Ectodermal cell (in vitro differentiated cells): ENCODE data around the gene NOS1AP.
"Not testable (repeated sequence)": the region's sequence is repeated elsewhere in the genome, so short reads cannot be mapped to it uniquely, and the experiment has no call there.

ENCODE experiments used
- H3K27ac ChIP-seq: 2 replicates; pipeline ENCODE4 v1.7.0; 2013; ENCODE audit warnings: mild to moderate bottlenecking, low read depth, low read length; ENCODE audit not compliant: insufficient read depth, poor library complexity, severe bottlenecking
- H3K27me3 ChIP-seq: 2 replicates; pipeline ENCODE4 v1.7.0; 2013; ENCODE audit warnings: mild to moderate bottlenecking, low read length; ENCODE audit not compliant: insufficient read depth, control insufficient read depth, poor library complexity, severe bottlenecking
- H3K36me3 ChIP-seq: one replicate; pipeline ENCODE4 v1.7.0; 2013; ENCODE audit warnings: low read length; ENCODE audit not compliant: control insufficient read depth, insufficient read depth
- H3K4me1 ChIP-seq: one replicate; pipeline ENCODE4 v1.7.0; 2013; ENCODE audit warnings: low read length; ENCODE audit not compliant: control insufficient read depth, insufficient read depth
- H3K4me3 ChIP-seq: 2 replicates; pipeline ENCODE4 v1.7.0; 2013; ENCODE audit warnings: low read depth, low read length, control low read depth; ENCODE audit not compliant: insufficient read depth
- H3K9me3 ChIP-seq: 2 replicates; pipeline ENCODE4 v1.7.0; 2013; ENCODE audit warnings: mild to moderate bottlenecking, low read length, moderate library complexity; ENCODE audit not compliant: control insufficient read depth
- WGBS, 2 experiments: methylation state at CpG; one replicate each; pipeline ENCODE4 v1.1.7; 2013; ENCODE audit warnings: missing lambda C conversion rate in 2 of 2; 5-methylcytosine and 5-hydroxymethylcytosine counted together

Gene NOS1AP

DNA sequence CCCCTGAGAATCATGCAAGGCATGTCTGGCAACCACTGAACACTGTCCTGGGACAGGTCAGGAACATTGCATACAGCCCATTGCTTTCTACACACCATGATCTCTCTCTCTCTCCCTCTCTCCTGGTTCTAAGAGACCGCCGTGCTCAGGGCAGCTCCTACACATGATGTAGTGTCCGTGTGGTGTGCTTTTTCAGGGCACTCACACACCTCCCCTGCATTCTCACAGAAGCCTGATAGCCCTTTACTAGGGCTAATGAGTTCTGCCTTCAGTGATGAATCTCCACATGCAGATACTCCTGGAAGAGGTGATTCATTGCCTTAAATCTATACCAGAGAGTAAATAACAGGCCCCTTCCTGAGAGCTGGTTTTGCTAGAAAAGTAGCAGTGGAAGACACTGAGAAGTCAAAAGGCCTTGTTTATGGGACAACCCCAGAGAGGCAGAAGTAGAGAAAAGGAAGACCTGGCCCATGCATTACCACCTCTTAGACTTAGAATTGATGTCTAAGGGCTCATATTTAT is 38.7 kb upstream of the NOS1AP start:
- H3K4me3 ChIP-seq = no peak overlapping the region
- H3K4me1 ChIP-seq = no peaks in the 10 kb centered on the region
- 94 to 95% methylated on average over 3 of the region's 3 CpGs for WGBS, 2 experiments
- no peak overlapping the region for H3K27ac ChIP-seq
- peaks cover 14% of the 10 kb centered on the region for H3K27me3 ChIP-seq
- no peaks in the 10 kb centered on the region for H3K36me3 ChIP-seq
- no peaks in the 10 kb centered on the region for H3K9me3 ChIP-seq

DNA sequence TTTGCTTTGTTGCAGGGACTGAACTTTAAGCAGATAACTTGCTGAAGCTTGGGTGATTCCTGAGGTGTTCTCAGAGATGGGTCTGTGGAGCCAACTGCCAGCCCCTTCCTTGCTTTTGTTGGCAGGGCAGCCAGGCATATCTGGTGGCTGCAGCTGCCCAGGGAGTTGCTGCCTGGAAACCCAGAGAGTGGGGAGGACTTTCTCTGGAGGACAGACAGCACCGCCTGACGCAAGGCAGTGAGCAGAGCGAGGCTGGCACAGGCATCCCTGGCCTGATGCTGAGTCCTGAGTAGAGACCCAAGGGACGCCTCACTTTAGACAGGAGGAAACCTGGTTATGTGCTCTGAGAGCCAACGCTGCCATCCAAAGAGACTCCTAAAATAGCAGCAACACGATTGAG is 36.1 kb upstream of the NOS1AP start:
- Histone ChIP-seq H3K4me3 (no peak overlapping the region), H3K4me1 (no peaks in the 10 kb centered on the region), H3K27ac (no peak overlapping the region), H3K9me3 (no peaks in the 10 kb centered on the region), H3K36me3 (no peaks in the 10 kb centered on the region), H3K27me3 (no peaks in the 10 kb centered on the region)
- 82 to 87% methylated on average over 6 of the region's 6 CpGs for WGBS, 2 experiments

DNA sequence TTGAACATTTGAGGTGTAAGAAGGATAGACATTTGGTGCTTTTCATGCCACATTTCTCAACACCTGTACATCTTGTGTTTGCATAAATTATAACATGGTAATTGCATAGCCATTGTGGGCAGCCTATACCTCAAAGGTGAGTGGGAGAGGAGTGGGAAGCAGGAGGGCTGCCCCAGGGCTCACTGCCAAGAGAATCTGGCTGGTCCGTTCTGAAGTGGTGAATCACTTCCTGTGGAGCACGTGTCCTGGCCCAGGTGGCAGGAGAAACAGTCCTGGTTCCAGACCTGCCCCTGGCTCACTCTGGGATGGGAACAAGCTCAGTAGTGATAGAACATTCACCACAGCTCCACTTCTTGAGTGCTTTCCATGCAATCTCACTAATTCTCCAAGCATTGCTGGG is 34.2 kb upstream of the NOS1AP start:
- 65 to 71% methylated on average over 2 of the region's 2 CpGs for WGBS, 2 experiments

DNA sequence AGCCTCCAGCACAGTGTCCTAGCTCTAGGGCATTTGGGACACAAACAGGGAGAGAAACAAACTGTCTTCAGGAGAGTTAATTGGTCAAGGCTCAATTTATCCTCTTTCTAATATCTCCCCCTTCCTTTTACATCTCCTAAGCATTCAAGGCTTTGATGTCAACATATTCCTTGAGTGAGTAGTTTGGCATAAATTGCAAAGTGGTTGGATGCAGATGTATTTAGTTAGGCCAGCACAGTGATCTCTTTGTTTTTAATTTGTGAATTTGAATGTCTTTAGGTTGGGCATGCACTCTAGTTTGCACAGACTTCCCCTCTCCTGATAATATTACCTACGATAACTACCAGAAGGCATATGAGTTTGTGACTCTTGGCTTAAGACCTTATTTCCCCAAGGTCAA is 33.3 kb upstream of the NOS1AP start:
- 93 to 100% methylated on average over 1 of the region's 1 CpG for WGBS, 2 experiments
- H3K4me3 ChIP-seq = no peak overlapping the region
- H3K36me3 ChIP-seq = no peaks in the 10 kb centered on the region
- H3K27ac ChIP-seq = no peak overlapping the region
- no peaks in the 10 kb centered on the region for H3K4me1 ChIP-seq
- H3K9me3 ChIP-seq = no peaks in the 10 kb centered on the region
- no peaks in the 10 kb centered on the region for H3K27me3 ChIP-seq

More for the DNA sequence above, 34.2 kb upstream of the NOS1AP start:
- no peaks in the 10 kb centered on the region for H3K4me1 ChIP-seq
- H3K36me3 ChIP-seq = no peaks in the 10 kb centered on the region
- H3K27ac ChIP-seq = no peak overlapping the region
- no peak overlapping the region for H3K4me3 ChIP-seq
- H3K27me3 ChIP-seq = no peaks in the 10 kb centered on the region
- H3K9me3 ChIP-seq = no peaks in the 10 kb centered on the region

DNA sequence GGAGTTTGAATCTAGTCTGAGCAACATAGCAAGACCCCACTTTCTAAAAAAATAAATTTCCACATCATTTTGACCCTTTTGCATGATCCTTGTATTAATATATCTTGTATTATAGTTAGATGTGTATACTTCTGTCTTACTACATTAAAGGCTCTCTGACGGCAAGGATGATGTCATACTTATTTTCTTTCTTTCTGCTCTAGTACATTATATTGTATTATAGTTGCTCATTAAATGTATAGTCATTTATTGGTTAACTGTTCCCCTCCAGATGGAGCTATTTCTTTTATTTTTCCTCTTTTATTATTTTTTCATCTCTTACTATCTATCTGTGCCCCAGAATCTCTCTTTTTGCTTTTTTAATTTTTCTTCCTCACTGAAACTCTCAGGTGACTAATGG is 30.9 kb upstream of the NOS1AP start:
- no CpG with 5 or more reads among the region's 1 CpG for WGBS, 2 experiments
- H3K36me3 ChIP-seq = no peaks in the 10 kb centered on the region
- H3K27ac ChIP-seq = no peak overlapping the region
- H3K4me3 ChIP-seq = no peak overlapping the region
- no peaks in the 10 kb centered on the region for H3K9me3 ChIP-seq
- no peaks in the 10 kb centered on the region for H3K4me1 ChIP-seq
- H3K27me3 ChIP-seq = no peaks in the 10 kb centered on the region

DNA sequence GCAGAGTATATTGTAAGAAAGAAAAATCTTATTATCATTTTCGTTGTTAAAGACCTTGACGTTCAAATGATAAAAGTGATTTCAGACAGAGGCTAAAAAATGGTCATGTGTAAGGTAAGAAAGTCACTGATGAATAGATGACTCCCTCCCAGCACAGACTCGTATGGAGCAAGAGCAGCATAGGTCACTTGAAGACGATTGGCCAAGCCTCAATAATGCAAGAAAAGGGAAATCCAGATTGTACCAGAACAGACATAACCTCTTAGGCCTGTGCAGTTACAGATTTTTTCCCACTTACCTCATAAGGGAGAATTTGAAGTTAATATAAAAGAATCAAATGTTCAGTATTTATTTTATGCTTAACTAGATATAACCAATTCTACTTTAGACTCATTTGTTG is 29.5 kb upstream of the NOS1AP start:
- no peak overlapping the region for H3K4me3 ChIP-seq
- H3K36me3 ChIP-seq = no peaks in the 10 kb centered on the region
- no peaks in the 10 kb centered on the region for H3K9me3 ChIP-seq
- 85 to 91% methylated on average over 4 of the region's 4 CpGs for WGBS, 2 experiments
- H3K27me3 ChIP-seq = no peaks in the 10 kb centered on the region
- H3K4me1 ChIP-seq = no peaks in the 10 kb centered on the region
- no peak overlapping the region for H3K27ac ChIP-seq

DNA sequence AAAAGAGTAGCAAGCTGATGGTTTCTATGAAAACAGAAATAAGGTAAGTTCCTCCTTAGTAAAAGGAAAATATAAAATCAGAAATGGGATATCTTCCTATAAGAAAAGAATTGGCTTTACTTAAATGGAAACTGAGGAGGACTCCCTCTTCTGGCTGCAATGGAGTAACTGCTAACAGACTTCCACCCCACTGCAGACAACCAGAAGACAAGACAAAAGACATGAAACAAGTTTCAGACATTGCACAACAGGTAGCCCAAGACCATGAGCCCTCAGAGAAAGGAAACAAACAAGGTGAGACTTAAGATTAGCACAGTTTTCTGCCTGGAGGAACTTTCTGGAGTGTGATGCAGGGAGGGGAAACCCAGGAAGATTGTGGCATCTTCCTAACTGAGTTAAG is 28.8 kb upstream of the NOS1AP start:
- Histone ChIP-seq H3K27ac (no peak overlapping the region), H3K36me3 (no peaks in the 10 kb centered on the region), H3K4me1 (no peaks in the 10 kb centered on the region), H3K9me3 (no peaks in the 10 kb centered on the region), H3K4me3 (no peak overlapping the region), H3K27me3 (no peaks in the 10 kb centered on the region)

DNA sequence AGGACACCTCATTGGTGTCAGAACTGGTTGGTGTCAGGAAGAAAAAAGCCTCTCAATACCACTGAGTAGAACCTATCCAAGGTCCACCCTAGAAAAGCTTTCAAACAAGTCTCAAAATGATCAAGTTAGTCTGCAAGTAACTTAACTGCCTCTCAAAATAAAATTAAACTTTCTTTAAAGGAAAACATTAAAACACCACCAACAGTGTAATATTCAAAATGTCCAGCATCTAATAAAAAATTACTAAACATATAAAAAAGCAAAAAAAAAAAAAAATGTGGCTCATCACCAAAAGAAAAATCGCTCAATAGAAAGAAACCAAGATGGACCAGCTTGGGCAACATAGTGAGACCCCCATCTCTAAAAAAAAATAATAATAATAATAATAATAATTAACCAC is 27.1 kb upstream of the NOS1AP start:
- no CpG with 5 or more reads among the region's 1 CpG for WGBS, 2 experiments
- H3K4me3 ChIP-seq = no peak overlapping the region
- no peaks in the 10 kb centered on the region for H3K4me1 ChIP-seq
- no peaks in the 10 kb centered on the region for H3K27me3 ChIP-seq
- H3K9me3 ChIP-seq = no peaks in the 10 kb centered on the region
- H3K36me3 ChIP-seq = no peaks in the 10 kb centered on the region
- no peak overlapping the region for H3K27ac ChIP-seq

DNA sequence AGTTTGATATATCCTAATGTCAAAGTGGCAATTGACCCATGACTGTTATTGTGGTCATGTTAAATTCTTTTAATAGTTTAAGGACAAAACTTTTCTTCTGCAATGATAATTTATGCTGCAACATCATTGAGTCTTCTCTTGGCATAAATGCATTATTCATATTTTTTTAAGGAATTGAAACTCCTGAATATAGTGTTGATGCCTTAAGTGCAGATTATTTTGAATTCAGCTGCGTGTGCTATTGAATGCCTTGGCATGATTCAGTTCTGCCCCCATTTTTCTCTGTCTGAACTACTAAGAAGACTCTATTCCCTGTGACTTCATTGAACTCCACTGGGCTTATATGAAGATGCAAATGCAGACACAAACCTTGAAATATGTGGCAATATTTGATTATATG is 22.6 kb upstream of the NOS1AP start:
- no peaks in the 10 kb centered on the region for H3K9me3 ChIP-seq
- no peak overlapping the region for H3K27ac ChIP-seq
- H3K4me3 ChIP-seq = no peak overlapping the region
- H3K27me3 ChIP-seq = no peaks in the 10 kb centered on the region
- WGBS, 2 experiments = 92 to 95% methylated on average over 1 of the region's 1 CpG
- no peaks in the 10 kb centered on the region for H3K4me1 ChIP-seq
- no peaks in the 10 kb centered on the region for H3K36me3 ChIP-seq

DNA sequence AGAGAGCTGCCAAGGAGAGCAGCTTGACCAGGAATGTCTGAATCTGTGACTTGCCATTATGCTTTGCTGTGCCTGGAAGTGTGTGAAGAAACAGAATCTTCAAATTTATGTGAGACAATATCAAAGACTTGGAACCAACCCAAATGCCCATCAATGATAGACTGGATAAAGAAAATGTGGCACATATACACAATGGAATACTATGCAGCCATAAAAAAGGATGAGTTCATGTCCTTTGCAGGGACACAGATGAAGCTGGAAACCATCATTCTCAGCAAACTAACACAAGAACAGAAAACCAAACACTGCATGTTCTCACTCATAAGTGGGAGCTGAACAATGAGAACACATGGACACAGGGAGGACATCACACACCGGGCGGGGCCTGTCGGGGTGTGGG is 15.5 kb upstream of the NOS1AP start:
- not testable (repeated sequence) for H3K4me1 ChIP-seq, H3K9me3 ChIP-seq, H3K4me3 ChIP-seq, H3K27me3 ChIP-seq, H3K27ac ChIP-seq, H3K36me3 ChIP-seq
- WGBS, 2 experiments = 89 to 95% methylated on average over 3 of the region's 3 CpGs

DNA sequence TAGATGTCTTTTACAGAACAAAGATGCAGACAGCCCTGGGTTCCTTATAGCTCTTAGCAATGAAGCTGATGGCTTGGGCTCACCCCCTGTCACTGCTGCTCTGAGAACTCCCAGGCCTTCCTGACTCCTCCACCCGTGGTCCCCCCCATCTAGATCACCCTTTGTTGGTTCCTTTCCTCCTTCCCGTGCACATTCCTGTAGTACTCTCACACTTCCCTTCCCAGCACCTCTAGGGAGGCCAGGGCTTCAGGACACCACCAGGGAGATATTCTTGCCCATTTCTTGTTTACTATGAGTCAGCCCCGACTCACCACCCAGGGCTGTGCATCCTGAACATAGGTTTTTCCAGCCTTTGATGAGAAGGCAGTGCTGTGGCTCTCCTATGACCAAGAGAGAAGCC is 14.4 kb upstream of the NOS1AP start:
- no peaks in the 10 kb centered on the region for H3K36me3 ChIP-seq
- H3K4me1 ChIP-seq = peaks cover 4% of the 10 kb centered on the region
- no peak overlapping the region for H3K4me3 ChIP-seq
- WGBS, 2 experiments = 81 to 83% methylated on average over 3 of the region's 3 CpGs
- no peak overlapping the region for H3K27ac ChIP-seq
- H3K9me3 ChIP-seq = no peaks in the 10 kb centered on the region
- no peaks in the 10 kb centered on the region for H3K27me3 ChIP-seq
